GM12891 (cell line): ENCODE results near the gene CDK18.

Experiments
- POLR2A ChIP-seq: IDR thresholded peaks from 2 replicates; pipeline ENCODE4 v1.6.1; 2011; ENCODE audit warnings: low read depth, low read length, control low read depth
- POLR2AphosphoS5 ChIP-seq: IDR thresholded peaks from 2 replicates; pipeline ENCODE4 v1.6.1; 2011; ENCODE audit warnings: low read depth, low read length, control low read depth
- SPI1 ChIP-seq: IDR thresholded peaks from 2 replicates; pipeline ENCODE4 v1.6.1; 2011; ENCODE audit warnings: low read depth, low read length, control low read depth
- TAF1 ChIP-seq: IDR thresholded peaks from 2 replicates; pipeline ENCODE4 v1.6.1; 2011; ENCODE audit warnings: low read depth, low read length, control low read depth

- TF ChIP-seq POLR2A (no peak), POLR2AphosphoS5 (no peak), TAF1 (no peak), SPI1 (no peak)
These were observed 17.2 kb downstream of the CDK18 start for GRCh38 chr1:205521686-205522085.
